SK-N-SH treated with all-trans-retinoic acid at 6 μM for 48 hours (cell line): ENCODE measurements around the gene MEIS1.

Experiments used
- ATAC-seq: fragments of 200-7000 bp; cut with Tn5 transposase; 3 replicates; pipeline ENCODE4 v1.9.1; 2020; ENCODE audit warnings: mild to moderate bottlenecking, moderate library complexity
- ARNTL ChIP-seq: fragments of 450-650 bp; formaldehyde crosslinking; IDR thresholded peaks from 2 replicates; pipeline ENCODE4 v1.5.0; 2020; ENCODE audit warnings: low read depth, mild to moderate bottlenecking, moderate library complexity, borderline replicate concordance
- BACH2 ChIP-seq: fragments of 250-450 bp; sonication (Bioruptor Pico); IDR thresholded peaks from 2 replicates; pipeline ENCODE4 v1.9.0; 2021; ENCODE audit warnings: mild to moderate bottlenecking, borderline replicate concordance
- CSDC2 ChIP-seq: fragments of 250-450 bp; sonication (Bioruptor Pico); IDR thresholded peaks from 2 replicates; pipeline ENCODE4 v1.5.0; 2020; ENCODE audit warnings: mild to moderate bottlenecking, moderate library complexity
- ESRRG ChIP-seq: fragments of 250-450 bp; sonication (Bioruptor Pico); IDR thresholded peaks from 2 replicates; pipeline ENCODE4 v1.6.1; 2021; ENCODE audit warnings: mild to moderate bottlenecking
- ISL1 ChIP-seq: fragments of 250-450 bp; sonication (Bioruptor Pico); IDR thresholded peaks from 2 replicates; pipeline ENCODE4 v2.1.2; 2022; ENCODE audit warnings: mild to moderate bottlenecking, moderate library complexity
- OSR1 ChIP-seq: fragments of 250-450 bp; sonication (Bioruptor Pico); IDR thresholded peaks from 2 replicates; pipeline ENCODE4 v1.8.0; 2022; ENCODE audit warnings: moderate library complexity, mild to moderate bottlenecking, inconsistent platforms
- RARB ChIP-seq: fragments of 250-450 bp; sonication (Bioruptor Pico); IDR thresholded peaks from 2 replicates; pipeline ENCODE4 v1.8.0; 2021; ENCODE audit warnings: mild to moderate bottlenecking, moderate library complexity
- TCF4 ChIP-seq: fragments of 250-450 bp; sonication (Bioruptor Pico); IDR thresholded peaks from 2 replicates; pipeline ENCODE4 v1.8.0; 2021; ENCODE audit warnings: mild to moderate bottlenecking, moderate library complexity, borderline replicate concordance
- TOX ChIP-seq: fragments of 250-450 bp; sonication (Bioruptor Pico); IDR thresholded peaks from 2 replicates; pipeline ENCODE4 v1.8.0; 2021; ENCODE audit warnings: mild to moderate bottlenecking, moderate library complexity, borderline replicate concordance
- TSHZ2 ChIP-seq: fragments of 250-450 bp; sonication (Bioruptor Pico); IDR thresholded peaks from 2 replicates; pipeline ENCODE4 v1.5.0; 2020; ENCODE audit warnings: mild to moderate bottlenecking, moderate library complexity
- ZC3H10 ChIP-seq: fragments of 250-450 bp; sonication (Bioruptor Pico); IDR thresholded peaks from 2 replicates; pipeline ENCODE4 v1.5.1; 2021; ENCODE audit warnings: mild to moderate bottlenecking, moderate library complexity
- ZFP3 ChIP-seq: fragments of 250-450 bp; sonication (Bioruptor Pico); IDR thresholded peaks from 2 replicates; pipeline ENCODE4 v1.5.0; 2020; ENCODE audit warnings: mild to moderate bottlenecking, moderate library complexity
- ZFP30 ChIP-seq: fragments of 450-650 bp; formaldehyde crosslinking; IDR thresholded peaks from 2 replicates; pipeline ENCODE4 v1.5.0; 2022; ENCODE audit warnings: mild to moderate bottlenecking, moderate library complexity
- ZNF565 ChIP-seq: fragments of 450-650 bp; formaldehyde crosslinking; conservative IDR thresholded peaks from 2 replicates; pipeline ENCODE4 v1.5.0; 2020; ENCODE audit warnings: low read depth, mild to moderate bottlenecking, moderate library complexity
- ZNF70 ChIP-seq: fragments of 450-650 bp; formaldehyde crosslinking; IDR thresholded peaks from 2 replicates; pipeline ENCODE4 v1.5.0; 2020; ENCODE audit warnings: mild to moderate bottlenecking, moderate library complexity
- ZNF8 ChIP-seq: fragments of 450-650 bp; formaldehyde crosslinking; IDR thresholded peaks from 2 replicates; pipeline ENCODE4 v1.5.0; 2020; ENCODE audit warnings: mild to moderate bottlenecking, moderate library complexity
- TF ChIP-seq, protein P1 (sequence below): fragments of 250-450 bp; sonication (Bioruptor Pico); IDR thresholded peaks from 2 replicates; pipeline ENCODE4 v1.8.0; 2020; ENCODE audit warnings: mild to moderate bottlenecking, moderate library complexity, borderline replicate concordance
- TF ChIP-seq, protein P2 (sequence below): fragments of 250-450 bp; sonication (Bioruptor Pico); IDR thresholded peaks from 2 replicates; pipeline ENCODE4 v1.8.0; 2021; ENCODE audit warnings: low read depth, mild to moderate bottlenecking, moderate library complexity, borderline replicate concordance
- TF ChIP-seq, protein P3 (sequence below): fragments of 250-450 bp; sonication (Bioruptor Pico); IDR thresholded peaks from 2 replicates; pipeline ENCODE4 v1.5.1; 2020; ENCODE audit warnings: low read depth, mild to moderate bottlenecking, moderate library complexity

The MEIS1 gene

GRCh38 chr2:66446941-66447340, 12.0 kb downstream of the MEIS1 start:
- no peak for TF ChIP-seq ZNF565 (CRISPR knock-in tag)
- ATAC-seq = no peak

DNA sequence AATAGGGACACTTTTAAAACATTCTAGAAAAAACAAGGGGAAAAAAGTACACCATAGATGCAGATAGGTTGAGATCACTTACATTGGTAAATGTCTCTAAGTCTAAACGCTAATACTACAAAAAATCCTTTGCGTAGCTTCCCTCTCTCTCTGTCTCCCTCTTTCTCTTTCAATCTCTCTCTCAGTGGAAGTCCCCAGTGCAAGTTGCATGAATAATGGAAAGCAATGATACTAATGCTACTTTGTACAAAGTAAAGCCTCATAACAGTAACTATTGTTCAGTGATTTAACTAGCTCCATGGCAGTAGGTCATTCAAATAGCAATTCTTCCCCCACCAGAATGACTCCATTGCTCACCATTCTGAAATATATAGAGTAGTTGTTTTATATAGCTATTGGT, 12.8 kb downstream of the MEIS1 start:
- no peak for ATAC-seq
- no peak for TF ChIP-seq ZFP3
- TF ChIP-seq ISL1 (CRISPR knock-in tag) = no peak
- TF ChIP-seq, protein P1, sequence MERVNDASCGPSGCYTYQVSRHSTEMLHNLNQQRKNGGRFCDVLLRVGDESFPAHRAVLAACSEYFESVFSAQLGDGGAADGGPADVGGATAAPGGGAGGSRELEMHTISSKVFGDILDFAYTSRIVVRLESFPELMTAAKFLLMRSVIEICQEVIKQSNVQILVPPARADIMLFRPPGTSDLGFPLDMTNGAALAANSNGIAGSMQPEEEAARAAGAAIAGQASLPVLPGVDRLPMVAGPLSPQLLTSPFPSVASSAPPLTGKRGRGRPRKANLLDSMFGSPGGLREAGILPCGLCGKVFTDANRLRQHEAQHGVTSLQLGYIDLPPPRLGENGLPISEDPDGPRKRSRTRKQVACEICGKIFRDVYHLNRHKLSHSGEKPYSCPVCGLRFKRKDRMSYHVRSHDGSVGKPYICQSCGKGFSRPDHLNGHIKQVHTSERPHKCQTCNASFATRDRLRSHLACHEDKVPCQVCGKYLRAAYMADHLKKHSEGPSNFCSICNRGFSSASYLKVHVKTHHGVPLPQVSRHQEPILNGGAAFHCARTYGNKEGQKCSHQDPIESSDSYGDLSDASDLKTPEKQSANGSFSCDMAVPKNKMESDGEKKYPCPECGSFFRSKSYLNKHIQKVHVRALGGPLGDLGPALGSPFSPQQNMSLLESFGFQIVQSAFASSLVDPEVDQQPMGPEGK = no peak
- TF ChIP-seq ARNTL (CRISPR knock-in tag) = no peak
- TF ChIP-seq ZNF565 (CRISPR knock-in tag) = no peak
- TF ChIP-seq ZNF70 (CRISPR knock-in tag) = no peak

DNA sequence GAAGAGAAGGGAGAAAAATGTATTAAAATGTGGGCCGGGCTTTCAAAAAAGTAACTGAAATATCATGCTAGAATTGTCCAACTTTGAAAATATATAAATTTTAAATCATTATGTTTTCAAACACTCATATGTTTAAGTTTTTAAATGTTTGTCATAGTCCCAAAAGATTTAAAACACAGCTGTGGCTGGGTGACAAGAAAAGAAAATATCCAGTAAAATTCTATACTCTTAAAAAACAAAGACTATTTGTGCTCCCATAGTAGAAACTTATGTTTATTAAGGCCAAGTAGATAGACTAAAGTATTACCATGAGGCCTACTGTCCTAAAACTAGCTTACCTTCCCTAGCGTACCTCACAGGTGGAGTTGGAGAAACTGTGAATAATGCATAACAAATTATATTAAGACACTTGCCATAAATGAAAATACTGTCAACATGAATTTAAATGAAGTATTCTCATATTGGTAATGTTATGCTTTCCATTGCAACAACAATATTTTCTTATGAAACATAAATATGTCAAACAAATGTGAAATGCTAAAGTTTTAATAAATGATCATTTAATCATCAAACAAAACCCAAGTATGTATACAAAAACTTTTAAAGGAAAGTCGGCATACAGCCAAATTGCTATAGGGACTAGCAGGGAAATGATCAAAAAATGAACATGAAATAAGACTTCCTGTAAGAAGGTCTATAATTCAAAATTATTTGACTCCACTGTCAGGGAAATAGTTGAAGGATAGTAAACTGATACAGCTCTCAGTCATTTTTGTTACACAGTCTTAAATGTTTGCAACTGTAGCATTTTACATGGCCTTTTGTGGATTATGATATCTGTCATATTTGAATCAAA, 13.4 kb downstream of the MEIS1 start:
- no peak for TF ChIP-seq ESRRG (CRISPR knock-in tag)
- TF ChIP-seq ISL1 (CRISPR knock-in tag) = no peak
- no peak for TF ChIP-seq BACH2
- TF ChIP-seq ZFP3 = no peak
- TF ChIP-seq OSR1 (CRISPR knock-in tag) = no peak
- TF ChIP-seq ARNTL (CRISPR knock-in tag) = no peak
- TF ChIP-seq ZC3H10 (CRISPR knock-in tag) = no peak
- TF ChIP-seq, protein P2, sequence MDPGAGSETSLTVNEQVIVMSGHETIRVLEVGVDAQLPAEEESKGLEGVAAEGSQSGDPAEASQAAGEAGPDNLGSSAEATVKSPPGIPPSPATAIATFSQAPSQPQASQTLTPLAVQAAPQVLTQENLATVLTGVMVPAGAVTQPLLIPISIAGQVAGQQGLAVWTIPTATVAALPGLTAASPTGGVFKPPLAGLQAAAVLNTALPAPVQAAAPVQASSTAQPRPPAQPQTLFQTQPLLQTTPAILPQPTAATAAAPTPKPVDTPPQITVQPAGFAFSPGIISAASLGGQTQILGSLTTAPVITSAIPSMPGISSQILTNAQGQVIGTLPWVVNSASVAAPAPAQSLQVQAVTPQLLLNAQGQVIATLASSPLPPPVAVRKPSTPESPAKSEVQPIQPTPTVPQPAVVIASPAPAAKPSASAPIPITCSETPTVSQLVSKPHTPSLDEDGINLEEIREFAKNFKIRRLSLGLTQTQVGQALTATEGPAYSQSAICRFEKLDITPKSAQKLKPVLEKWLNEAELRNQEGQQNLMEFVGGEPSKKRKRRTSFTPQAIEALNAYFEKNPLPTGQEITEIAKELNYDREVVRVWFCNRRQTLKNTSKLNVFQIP (CRISPR knock-in tag) = no peak
- TF ChIP-seq, all 23 proteins: peak for 0
- no peak for ATAC-seq

DNA sequence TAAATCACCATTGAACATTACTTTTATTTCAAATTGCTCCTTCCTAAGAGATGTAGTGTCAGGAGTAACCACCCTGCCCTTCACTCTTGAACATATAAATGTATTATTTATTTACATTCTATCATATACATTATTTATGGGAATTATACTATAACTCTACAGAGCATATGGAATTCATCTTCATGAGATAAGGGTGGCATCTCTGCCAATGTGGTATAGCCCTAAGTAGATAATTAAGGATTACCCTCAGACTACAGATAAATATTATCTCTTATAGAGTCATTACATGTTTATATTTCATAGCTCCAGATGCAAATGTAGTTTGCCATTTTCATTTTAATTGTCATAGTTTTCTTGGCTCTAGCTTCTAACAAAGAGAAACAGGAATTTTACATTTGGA, 17.3 kb downstream of the MEIS1 start:
- no peak for ATAC-seq
- TF ChIP-seq, protein P2 (CRISPR knock-in tag) = no peak
- TF ChIP-seq TSHZ2 (CRISPR knock-in tag) (peak; percentile 71; the same call in 1 of the 2 replicates), TCF4 (CRISPR knock-in tag) (peak; percentile 85), ZFP30 (CRISPR knock-in tag) (no peak), ESRRG (CRISPR knock-in tag) (no peak)

DNA sequence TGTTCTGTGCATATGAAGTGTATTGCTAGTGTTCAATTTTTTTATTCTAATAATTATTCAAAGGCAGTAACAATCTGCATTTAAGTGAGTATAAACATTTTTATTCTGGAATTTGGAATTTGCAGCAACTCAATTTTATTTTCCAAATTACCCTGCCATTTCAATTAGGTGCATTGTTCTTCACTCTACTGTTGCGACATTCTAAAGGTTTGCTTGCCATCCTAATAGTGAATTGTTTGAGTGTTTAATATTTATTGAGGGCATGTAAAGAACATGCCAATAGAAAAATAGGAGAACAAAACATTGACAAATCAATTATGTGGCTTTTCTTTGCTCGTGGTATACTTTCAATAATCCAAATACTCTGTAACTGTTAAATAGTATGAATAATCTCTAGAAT, 18.0 kb downstream of the MEIS1 start:
- ATAC-seq = no peak
- TF ChIP-seq RARB (CRISPR knock-in tag) (no peak), ZFP3 (no peak), ZC3H10 (CRISPR knock-in tag) (no peak), ZNF565 (CRISPR knock-in tag) (no peak), CSDC2 (CRISPR knock-in tag) (no peak), ESRRG (CRISPR knock-in tag) (no peak), BACH2 (no peak), TOX (CRISPR knock-in tag) (no peak), ZNF8 (no peak), ZNF70 (CRISPR knock-in tag) (no peak)
- TF ChIP-seq, protein P1 = no peak
- TF ChIP-seq, protein P2 (CRISPR knock-in tag) = no peak
- TF ChIP-seq, protein P3, sequence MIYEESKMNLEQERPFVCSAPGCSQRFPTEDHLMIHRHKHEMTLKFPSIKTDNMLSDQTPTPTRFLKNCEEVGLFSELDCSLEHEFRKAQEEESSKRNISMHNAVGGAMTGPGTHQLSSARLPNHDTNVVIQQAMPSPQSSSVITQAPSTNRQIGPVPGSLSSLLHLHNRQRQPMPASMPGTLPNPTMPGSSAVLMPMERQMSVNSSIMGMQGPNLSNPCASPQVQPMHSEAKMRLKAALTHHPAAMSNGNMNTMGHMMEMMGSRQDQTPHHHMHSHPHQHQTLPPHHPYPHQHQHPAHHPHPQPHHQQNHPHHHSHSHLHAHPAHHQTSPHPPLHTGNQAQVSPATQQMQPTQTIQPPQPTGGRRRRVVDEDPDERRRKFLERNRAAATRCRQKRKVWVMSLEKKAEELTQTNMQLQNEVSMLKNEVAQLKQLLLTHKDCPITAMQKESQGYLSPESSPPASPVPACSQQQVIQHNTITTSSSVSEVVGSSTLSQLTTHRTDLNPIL (CRISPR knock-in tag) = no peak
